ENCODE measurements around the gene CUEDC2. TPM values are rescaled to one million over a fixed set of nuclear protein-coding genes. Genes with fewer than 3 reads are reported as not detected.

The CUEDC2 gene
- total and polyA plus RNA-seq, 10 of the 15 experiments (the other 5 are each of a cell fraction or from before 2014, with no cell fraction given) = 20.4 to 121 (median 75.0) TPM

- POLR2A ChIA-PET = interaction anchor here (0.7 kb wide), 1 partner anchor 68 kb away, joined by 5 read pairs; no protein-coding TSS in a partner anchor
These were observed 36.3 kb upstream of the CUEDC2 start for GRCh38 chr10:102468683-102469082.

More at GRCh38 chr10:102468683-102469082, 36.3 kb upstream of the CUEDC2 start:
- Histone ChIP-seq H4K20me1 (ENCODE audit: control insufficient read depth, insufficient read depth) (no peaks in the 10 kb centered on the region), H3K27ac (ENCODE audit: control insufficient read depth, insufficient read depth) (no peak overlapping the region), H3K79me2 (ENCODE audit: control insufficient read depth, insufficient read depth, low read length) (no peaks in the 10 kb centered on the region), H3K4me2 (ENCODE audit: control insufficient read depth, insufficient read depth) (no peak overlapping the region), H3K9ac (ENCODE audit: control insufficient read depth, insufficient read depth, low read length) (no peak overlapping the region), H3K4me3 (no peak overlapping the region), H3K36me3 (ENCODE audit: control insufficient read depth in 2 of 2, insufficient read depth in 2 of 2, low read length in 1 of 2) (no peaks in the 10 kb centered on the region), H3K27me3 (replicated peaks in 1 of 2; ENCODE audit: control insufficient read depth in 2 of 2, insufficient read depth in 2 of 2, low read length in 1 of 2) (no peaks in the 10 kb centered on the region), H3K4me1 (ENCODE audit: control insufficient read depth, insufficient read depth, low read length) (no peaks in the 10 kb centered on the region), H2AFZ (ENCODE audit: control insufficient read depth, low read depth, low read length) (no peak overlapping the region), H3K9me3 (replicated peaks; ENCODE audit: control insufficient read depth, insufficient read depth, low read length) (no peaks in the 10 kb centered on the region)
- ChIA-PET SMC1A (ENCODE audit: uncharacterized antibody, unreplicated experiment) (no interaction called here), CTCF (interaction anchor here (0.6 to 3.1 kb wide), 4 partner anchors 10 to 127 kb away, joined by 3 to 12 read pairs (median 3); no protein-coding TSS in a partner anchor), RAD21 (ENCODE audit: unreplicated experiment) (no interaction called here)
- no peak for DNase-seq (ENCODE audit: low read depth, low spot score)
- WGBS (ENCODE audit: insufficient coverage, insufficient replicate concordance, low lambda C conversion rate, missing lambda C conversion rate) = 88% methylated on average over 9 of the region's 9 CpGs
- no TSS peak for BruUV-seq (replicated peaks)
- no peak for ATAC-seq
- in situ Hi-C loops (cut with MboI) (no loop called here), intact Hi-C loops (cut with micrococcal nuclease; ENCODE audit: unreplicated experiment) (no loop called here)
- no peak for FAIRE-seq
- TF ChIP-seq POLR2AphosphoS2 (IDR thresholded peaks at IDR 0.05; ENCODE audit: low read depth, low read length) (no peak), HDAC2 (IDR thresholded peaks at IDR 0.05) (no peak), BCL3 (IDR thresholded peaks at IDR 0.05; ENCODE audit: borderline replicate concordance, insufficient read depth, low read depth, low read length, poor library complexity, severe bottlenecking) (no peak), ESRRA (IDR thresholded peaks at IDR 0.05; ENCODE audit: low read length) (no peak), CBX3 (IDR thresholded peaks at IDR 0.05; ENCODE audit: borderline replicate concordance, low read depth) (no peak), MXI1 (IDR thresholded peaks at IDR 0.05; ENCODE audit: low read depth, low read length) (no peak), CEBPB (IDR thresholded peaks at IDR 0.05; ENCODE audit: borderline replicate concordance in 1 of 2, low read depth in 2 of 2, low read length in 2 of 2) (no peak), MLLT1 (IDR thresholded peaks at IDR 0.05) (no peak), SIX5 (IDR thresholded peaks at IDR 0.05; ENCODE audit: low read depth, low read length, severe bottlenecking) (no peak), PRDM15 (CRISPR knock-in tag; IDR thresholded peaks at IDR 0.05) (no peak), SKIL (IDR thresholded peaks at IDR 0.05; ENCODE audit: low read depth, poor library complexity, severe bottlenecking) (no peak), RCOR1 (conservative IDR thresholded peaks at IDR 0.05; ENCODE audit: low read depth, low read length) (no peak), ZZZ3 (IDR thresholded peaks at IDR 0.05; ENCODE audit: control insufficient read depth, insufficient read length, low read depth) (no peak), NRF1 (conservative IDR thresholded peaks at IDR 0.05; ENCODE audit: low read depth, low read length) (no peak), ZNF217 (IDR thresholded peaks at IDR 0.05) (no peak), SMC3 (IDR thresholded peaks at IDR 0.05; ENCODE audit: borderline replicate concordance, low read length) (no peak), POLR2AphosphoS5 (IDR thresholded peaks at IDR 0.05; ENCODE audit: low read length) (no peak)
